NB4 (cell line): ENCODE results near the gene ITPRID1.

Experiments used
- MYC ChIP-seq: IDR thresholded peaks from 2 replicates; pipeline ENCODE4 v1.6.1; 2011; ENCODE audit warnings: low read depth, low read length
- POLR2A ChIP-seq: IDR thresholded peaks from 2 replicates; pipeline ENCODE4 v1.6.1; 2011; ENCODE audit warnings: mild to moderate bottlenecking; ENCODE audit not compliant: insufficient read length; ENCODE audit errors: extremely low read depth
- TF ChIP-seq, protein P1 (sequence below): IDR thresholded peaks from one replicate; pipeline ENCODE4 v1.5.1; 2012; ENCODE audit warnings: low read depth, low read length
- TF ChIP-seq, protein P2 (sequence below): IDR thresholded peaks from 2 replicates; pipeline ENCODE4 v1.6.1; 2011; ENCODE audit warnings: low read depth, low read length

DNA sequence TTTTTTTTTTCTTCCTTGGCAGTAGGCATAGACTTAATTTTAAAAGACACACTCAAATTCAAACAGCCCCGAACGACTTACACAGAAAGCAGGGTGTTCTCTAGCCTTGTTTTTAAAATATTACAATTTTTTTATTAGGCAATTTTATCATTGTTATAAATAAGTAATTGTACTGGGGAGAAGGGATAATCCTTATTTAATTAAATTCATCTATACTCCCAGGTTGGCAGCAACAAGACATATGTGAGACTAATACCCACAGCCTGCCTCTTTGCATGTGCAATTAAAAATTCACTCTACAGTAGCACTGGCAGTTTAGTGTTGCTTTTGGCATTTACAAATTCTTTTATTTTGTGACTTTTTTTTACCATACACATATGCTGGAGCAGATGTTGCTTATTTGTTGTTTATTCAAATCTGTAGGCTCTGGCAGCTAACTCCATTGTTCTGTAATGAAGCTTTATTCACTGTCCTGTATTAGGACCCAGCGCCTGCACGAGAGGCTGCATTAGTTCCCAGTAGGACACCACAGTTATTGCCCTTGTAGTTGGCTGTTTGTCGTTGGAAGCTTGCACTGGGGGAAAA lies 88.2 kb downstream of the ITPRID1 start:
- TF ChIP-seq, protein P1, sequence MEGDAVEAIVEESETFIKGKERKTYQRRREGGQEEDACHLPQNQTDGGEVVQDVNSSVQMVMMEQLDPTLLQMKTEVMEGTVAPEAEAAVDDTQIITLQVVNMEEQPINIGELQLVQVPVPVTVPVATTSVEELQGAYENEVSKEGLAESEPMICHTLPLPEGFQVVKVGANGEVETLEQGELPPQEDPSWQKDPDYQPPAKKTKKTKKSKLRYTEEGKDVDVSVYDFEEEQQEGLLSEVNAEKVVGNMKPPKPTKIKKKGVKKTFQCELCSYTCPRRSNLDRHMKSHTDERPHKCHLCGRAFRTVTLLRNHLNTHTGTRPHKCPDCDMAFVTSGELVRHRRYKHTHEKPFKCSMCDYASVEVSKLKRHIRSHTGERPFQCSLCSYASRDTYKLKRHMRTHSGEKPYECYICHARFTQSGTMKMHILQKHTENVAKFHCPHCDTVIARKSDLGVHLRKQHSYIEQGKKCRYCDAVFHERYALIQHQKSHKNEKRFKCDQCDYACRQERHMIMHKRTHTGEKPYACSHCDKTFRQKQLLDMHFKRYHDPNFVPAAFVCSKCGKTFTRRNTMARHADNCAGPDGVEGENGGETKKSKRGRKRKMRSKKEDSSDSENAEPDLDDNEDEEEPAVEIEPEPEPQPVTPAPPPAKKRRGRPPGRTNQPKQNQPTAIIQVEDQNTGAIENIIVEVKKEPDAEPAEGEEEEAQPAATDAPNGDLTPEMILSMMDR: no peak
- TF ChIP-seq POLR2A (no peak), MYC (no peak)
- TF ChIP-seq, protein P2, sequence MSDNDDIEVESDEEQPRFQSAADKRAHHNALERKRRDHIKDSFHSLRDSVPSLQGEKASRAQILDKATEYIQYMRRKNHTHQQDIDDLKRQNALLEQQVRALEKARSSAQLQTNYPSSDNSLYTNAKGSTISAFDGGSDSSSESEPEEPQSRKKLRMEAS: no peak
